Neural crest cell (in vitro differentiated cells): ENCODE measurements around the gene CYP4B1. TPM values are rescaled to one million over a fixed set of nuclear protein-coding genes. Genes with fewer than 3 reads are reported as not detected.

ENCODE experiments used
- DNase-seq: peaks from one replicate; pipeline ENCODE4 v3.0.0; 2021; ENCODE audit warnings: low read depth, mixed read lengths, low spot score
- H3K27ac Mint-ChIP-seq: one replicate; pipeline ENCODE4 v1.8.0; 2021; ENCODE audit warnings: mild to moderate bottlenecking, mixed read lengths; ENCODE audit not compliant: unreplicated experiment
- H3K27me3 Mint-ChIP-seq: 2 replicates; pipeline ENCODE4 v1.8.0; 2021; ENCODE audit warnings: low read depth, mild to moderate bottlenecking, mixed read lengths
- H3K36me3 Mint-ChIP-seq: 2 replicates; pipeline ENCODE4 v1.8.0; 2021; ENCODE audit warnings: low read depth, mild to moderate bottlenecking, mixed read lengths
- H3K4me1 Mint-ChIP-seq: 2 replicates; pipeline ENCODE4 v1.8.0; 2021; ENCODE audit warnings: mixed read lengths
- H3K4me3 Mint-ChIP-seq: one replicate; pipeline ENCODE4 v1.8.0; 2021; ENCODE audit warnings: mild to moderate bottlenecking, mixed read lengths
- H3K9me3 Mint-ChIP-seq: 2 replicates; pipeline ENCODE4 v1.8.0; 2021; ENCODE audit warnings: mixed read lengths
- CTCF ChIP-seq: fragments of 200-600 bp; sonication (generic); conservative IDR thresholded peaks from 2 replicates; pipeline ENCODE4 v1.5.0; 2021; ENCODE audit warnings: antibody characterized with exemption, mild to moderate bottlenecking
- total RNA-seq: library from RNA; stranded (reverse); gene quantifications from 2 replicates; pipeline ENCODE4 v1.2.1, GENCODE V29; 2021

Gene CYP4B1
- total RNA-seq, 1 donor from 2014 or later, result not detected

GRCh38 chr1:46797696-46798470 lies 963 bp upstream of the CYP4B1 start:
- DNase-seq, result no peak
- Mint-ChIP-seq H3K27me3 (peaks cover 41% of the 10 kb centered on the region), H3K36me3 (no peaks in the 10 kb centered on the region), H3K4me1 (no peaks in the 10 kb centered on the region), H3K27ac (no peak overlapping the region), H3K9me3 (peaks cover 2% of the 10 kb centered on the region), H3K4me3 (no peak overlapping the region)
- no peak for TF ChIP-seq CTCF

GRCh38 chr1:46800742-46801141 lies 1.9 kb downstream of the CYP4B1 start:
- no peaks in the 10 kb centered on the region for H3K4me1 Mint-ChIP-seq

GRCh38 chr1:46801323-46802055 lies 2.6 kb downstream of the CYP4B1 start:
- H3K27ac Mint-ChIP-seq, result no peak overlapping the region
- TF ChIP-seq CTCF, result no peak
- no peak overlapping the region for H3K4me3 Mint-ChIP-seq
- peaks cover 39% of the 10 kb centered on the region for H3K27me3 Mint-ChIP-seq
- H3K4me1 Mint-ChIP-seq, result no peaks in the 10 kb centered on the region
- no peaks in the 10 kb centered on the region for H3K9me3 Mint-ChIP-seq
- H3K36me3 Mint-ChIP-seq, result no peaks in the 10 kb centered on the region
- DNase-seq, result no peak

More at GRCh38 chr1:46800742-46801141, 1.9 kb downstream of the CYP4B1 start:
- no peaks in the 10 kb centered on the region for H3K9me3 Mint-ChIP-seq
- H3K4me3 Mint-ChIP-seq, result no peak overlapping the region
- H3K27ac Mint-ChIP-seq, result peak overlapping the region; percentile 47
- peaks cover 35% of the 10 kb centered on the region for H3K27me3 Mint-ChIP-seq
- DNase-seq, result no peak
- no peaks in the 10 kb centered on the region for H3K36me3 Mint-ChIP-seq
- TF ChIP-seq CTCF, result no peak

- no peak for TF ChIP-seq CTCF
- Mint-ChIP-seq H3K4me3 (no peak overlapping the region), H3K4me1 (no peaks in the 10 kb centered on the region), H3K9me3 (no peaks in the 10 kb centered on the region), H3K27me3 (peaks cover 37% of the 10 kb centered on the region), H3K36me3 (no peaks in the 10 kb centered on the region), H3K27ac (no peak overlapping the region)
- DNase-seq, result no peak
Measured at GRCh38 chr1:46802081-46802480, 3.2 kb downstream of the CYP4B1 start.

- peaks cover 36% of the 10 kb centered on the region for H3K27me3 Mint-ChIP-seq
- no peaks in the 10 kb centered on the region for H3K4me1 Mint-ChIP-seq
- H3K27ac Mint-ChIP-seq, result no peak overlapping the region
- DNase-seq, result no peak
- H3K4me3 Mint-ChIP-seq, result no peak overlapping the region
- H3K9me3 Mint-ChIP-seq, result peaks cover 3% of the 10 kb centered on the region
- H3K36me3 Mint-ChIP-seq, result no peaks in the 10 kb centered on the region
- no peak for TF ChIP-seq CTCF
Measured at GRCh38 chr1:46802901-46803574, 4.2 kb downstream of the CYP4B1 start.
